Measurements from ENCODE around the gene LRMDA.

- TF ChIP-seq EZH2 (IDR thresholded peaks at IDR 0.05; ENCODE audit: low read length, unreplicated experiment) (no peak), CTCF (conservative IDR thresholded peaks at IDR 0.05; ENCODE audit: low read depth, low read length) (no peak)
Measured at GRCh38 chr10:75682649-75683557, 251.5 kb downstream of the LRMDA start.
